ENCODE results near the gene TEPSIN.

Gene TEPSIN

GRCh38 chr17:81210466-81210865, 28.4 kb downstream of the TEPSIN start:
- DNase-seq (ENCODE audit: low read depth) = no peak
- H3K4me3 ChIP-seq (ENCODE audit: low read depth, low read length) = no peak overlapping the region
- TF ChIP-seq CTCF (IDR thresholded peaks at IDR 0.05; ENCODE audit: low read depth, low read length, missing control alignments) = no peak

- no peak for DNase-seq (ENCODE audit: low read depth)
- no peak for TF ChIP-seq CTCF (IDR thresholded peaks at IDR 0.05; ENCODE audit: low read depth, low read length, missing control alignments)
- no peak overlapping the region for H3K4me3 ChIP-seq (ENCODE audit: low read depth, low read length)
Observed at GRCh38 chr17:81209141-81209540, 29.7 kb downstream of the TEPSIN start.

- no peak overlapping the region for H3K4me3 ChIP-seq (ENCODE audit: low read depth, low read length)
- no peak for DNase-seq (ENCODE audit: low read depth)
- TF ChIP-seq CTCF (IDR thresholded peaks at IDR 0.05; ENCODE audit: low read depth, low read length, missing control alignments) = no peak
Observed at GRCh38 chr17:81208651-81209050, 30.2 kb downstream of the TEPSIN start.

- H3K4me3 ChIP-seq (ENCODE audit: low read depth, low read length) = no peak overlapping the region
- no peak for TF ChIP-seq CTCF (IDR thresholded peaks at IDR 0.05; ENCODE audit: low read depth, low read length, missing control alignments)
- DNase-seq (ENCODE audit: low read depth) = no peak
Observed at GRCh38 chr17:81207610-81208581, 31.0 kb downstream of the TEPSIN start.

GRCh38 chr17:81206657-81207056, 32.2 kb downstream of the TEPSIN start:
- no peak for TF ChIP-seq CTCF (IDR thresholded peaks at IDR 0.05; ENCODE audit: low read depth, low read length, missing control alignments)
- no peak overlapping the region for H3K4me3 ChIP-seq (ENCODE audit: low read depth, low read length)
- DNase-seq (ENCODE audit: low read depth) = no peak

GRCh38 chr17:81206166-81206565, 32.7 kb downstream of the TEPSIN start:
- no peak for DNase-seq (ENCODE audit: low read depth)

More at GRCh38 chr17:81206166-81206565, 32.7 kb downstream of the TEPSIN start:
- H3K4me3 ChIP-seq (ENCODE audit: low read depth, low read length) = no peak overlapping the region
- TF ChIP-seq CTCF (IDR thresholded peaks at IDR 0.05; ENCODE audit: low read depth, low read length, missing control alignments) = no peak

Data from GM12864 (cell line).